ENCODE measurements around the gene MYO5A.

The MYO5A gene

DNA sequence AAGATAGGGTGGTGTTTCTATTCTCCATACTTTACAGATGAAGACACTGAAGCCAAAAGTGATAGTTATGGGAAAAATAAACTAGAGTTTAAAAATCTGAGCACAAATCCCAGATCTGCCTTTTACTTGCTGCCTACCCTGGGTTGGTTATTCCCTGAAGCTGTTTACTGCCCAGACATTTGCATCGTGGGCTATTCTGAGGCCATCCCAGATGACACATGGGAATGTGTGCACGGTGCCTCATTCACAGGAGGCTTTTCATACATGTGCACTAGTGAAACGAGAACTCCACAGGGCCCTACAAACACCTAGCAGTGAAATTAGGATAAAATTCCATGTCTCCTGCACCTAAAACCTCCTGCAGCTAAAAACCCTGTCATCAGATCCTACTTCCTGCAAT lies 250.5 kb downstream of the MYO5A start:
- Histone ChIP-seq H3K4ac (ENCODE audit: low read depth in 1 of 2, low read length in 2 of 2) (no peak overlapping the region), H4K8ac (ENCODE audit: low read length) (no peak overlapping the region), H2BK120ac (ENCODE audit: low read depth, low read length) (no peak overlapping the region), H2BK5ac (ENCODE audit: low read depth, low read length, poor library complexity, severe bottlenecking) (no peak overlapping the region), H3K36me3 (ENCODE audit: control insufficient read depth in 1 of 2, insufficient read depth in 2 of 2, low read depth in 1 of 2, low read length in 2 of 2) (no peaks in the 10 kb centered on the region), H3K4me2 (ENCODE audit: low read length, poor library complexity, severe bottlenecking) (no peak overlapping the region), H3K23ac (ENCODE audit: low read length in 2 of 2) (no peak overlapping the region), H3K79me1 (replicated peaks; ENCODE audit: low read length, poor library complexity, severe bottlenecking) (no peaks in the 10 kb centered on the region), H3K27ac (ENCODE audit: low read length, poor library complexity, severe bottlenecking) (no peak overlapping the region), H4K91ac (ENCODE audit: low read length) (no peak overlapping the region), H3K9ac (ENCODE audit: low read length) (no peak overlapping the region), H3K27me3 (ENCODE audit: control insufficient read depth in 1 of 2, insufficient read depth in 1 of 2, low read length in 2 of 2) (peaks cover 0 to 6% of the 10 kb centered on the region in 2 experiments), H3K4me3 (ENCODE audit: insufficient read depth in 1 of 2, low read depth in 1 of 2, low read length in 2 of 2) (no peak overlapping the region), H3K9me3 (ENCODE audit: control insufficient read depth, low read length) (no peaks in the 10 kb centered on the region), H2BK15ac (ENCODE audit: low read depth, poor library complexity, severe bottlenecking) (no peak overlapping the region), H2AFZ (ENCODE audit: low read depth, low read length) (no peak overlapping the region), H3K4me1 (ENCODE audit: control insufficient read depth, insufficient read depth, low read depth, low read length) (no peaks in the 10 kb centered on the region), H3K18ac (ENCODE audit: low read depth in 1 of 2, low read length in 2 of 2) (no peak overlapping the region), H2AK5ac (ENCODE audit: low read length, severe bottlenecking) (no peak overlapping the region), H3K14ac (ENCODE audit: low read length in 2 of 2) (no peak overlapping the region), H2BK12ac (ENCODE audit: low read length in 2 of 2) (no peak overlapping the region)
- DNase-seq: no peak
- 82% methylated on average over 3 of the region's 3 CpGs for WGBS

DNA sequence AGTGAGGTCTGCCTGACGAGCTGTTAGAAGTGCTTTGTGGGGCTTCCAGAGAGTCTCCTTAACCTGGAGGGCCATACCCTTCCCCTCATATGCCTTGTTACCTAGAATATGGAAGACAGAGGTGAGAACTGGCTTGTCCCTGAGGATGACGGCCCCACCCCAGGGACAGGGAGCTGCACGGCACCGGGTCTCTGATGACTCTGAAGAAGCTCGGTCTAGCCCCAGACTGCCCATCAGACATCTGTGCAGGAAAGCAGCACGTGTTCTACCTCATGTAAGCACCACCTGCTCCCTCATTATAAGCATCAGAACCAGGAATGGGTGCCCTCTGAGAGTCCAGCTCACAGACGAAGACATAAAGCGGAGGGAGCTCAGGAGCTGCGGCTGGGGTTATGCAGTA lies 251.1 kb downstream of the MYO5A start:
- no peak overlapping the region for H2AK5ac ChIP-seq (ENCODE audit: low read length, severe bottlenecking)
- DNase-seq: no peak
- no peak overlapping the region for H3K9ac ChIP-seq (ENCODE audit: low read length)

DNA sequence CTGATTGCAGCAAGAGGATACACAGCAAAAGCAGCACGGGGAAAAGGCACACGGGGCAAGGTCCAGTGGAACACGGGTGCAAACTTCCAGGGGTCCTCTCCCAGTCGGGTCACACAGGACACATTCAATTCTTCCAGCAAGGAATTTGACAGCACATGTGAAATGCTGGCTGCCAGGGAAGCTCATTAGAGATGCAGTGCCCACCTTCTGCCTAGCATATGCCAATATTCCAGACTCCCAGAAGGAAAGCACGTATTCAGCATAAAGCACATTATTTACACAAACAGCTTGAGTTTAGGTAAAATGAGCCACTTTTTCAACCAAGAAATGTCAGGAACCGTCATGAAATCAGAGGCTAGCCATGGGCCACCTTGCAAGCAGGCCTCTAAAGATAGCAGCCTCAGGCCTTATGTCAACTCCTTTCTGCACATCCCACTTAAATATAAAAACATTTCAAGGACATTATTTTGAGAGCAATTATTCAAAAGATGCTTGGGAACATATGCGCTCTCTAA lies 252.4 kb downstream of the MYO5A start:
- no peaks in the 10 kb centered on the region for H3K4me1 ChIP-seq (ENCODE audit: control insufficient read depth, insufficient read depth, low read depth, low read length)
- no peak overlapping the region for H3K9ac ChIP-seq (ENCODE audit: low read length)
- H4K91ac ChIP-seq (ENCODE audit: low read length): no peak overlapping the region
- no peak overlapping the region for H3K4me3 ChIP-seq (ENCODE audit: insufficient read depth in 1 of 2, low read depth in 1 of 2, low read length in 2 of 2)
- H2AFZ ChIP-seq (ENCODE audit: low read depth, low read length): no peak overlapping the region
- H3K14ac ChIP-seq (ENCODE audit: low read length in 2 of 2): no peak overlapping the region
- no peak for DNase-seq
- H2BK15ac ChIP-seq (ENCODE audit: low read depth, poor library complexity, severe bottlenecking): no peak overlapping the region
- WGBS: 82% methylated on average over 6 of the region's 7 CpGs
- no peak overlapping the region for H2AK5ac ChIP-seq (ENCODE audit: low read length, severe bottlenecking)
- H2BK5ac ChIP-seq (ENCODE audit: low read depth, low read length, poor library complexity, severe bottlenecking): no peak overlapping the region
- no peaks in the 10 kb centered on the region for H3K9me3 ChIP-seq (ENCODE audit: control insufficient read depth, low read length)
- no peaks in the 10 kb centered on the region for H3K36me3 ChIP-seq (ENCODE audit: control insufficient read depth in 1 of 2, insufficient read depth in 2 of 2, low read depth in 1 of 2, low read length in 2 of 2)
- H3K79me1 ChIP-seq (replicated peaks; ENCODE audit: low read length, poor library complexity, severe bottlenecking): no peaks in the 10 kb centered on the region
- no peak overlapping the region for H3K27ac ChIP-seq (ENCODE audit: low read length, poor library complexity, severe bottlenecking)
- H3K4me2 ChIP-seq (ENCODE audit: low read length, poor library complexity, severe bottlenecking): no peak overlapping the region
- H3K23ac ChIP-seq (ENCODE audit: low read length in 2 of 2): no peak overlapping the region
- no peak overlapping the region for H2BK120ac ChIP-seq (ENCODE audit: low read depth, low read length)
- peaks cover 0 to 6% of the 10 kb centered on the region in 2 experiments for H3K27me3 ChIP-seq (ENCODE audit: control insufficient read depth in 1 of 2, insufficient read depth in 1 of 2, low read length in 2 of 2)
- no peak overlapping the region for H4K8ac ChIP-seq (ENCODE audit: low read length)
- H3K18ac ChIP-seq (ENCODE audit: low read depth in 1 of 2, low read length in 2 of 2): no peak overlapping the region
- no peak overlapping the region for H3K4ac ChIP-seq (ENCODE audit: low read depth in 1 of 2, low read length in 2 of 2)
- no peak overlapping the region for H2BK12ac ChIP-seq (ENCODE audit: low read length in 2 of 2)

More for the DNA sequence above, 251.1 kb downstream of the MYO5A start:
- Histone ChIP-seq H2BK12ac (ENCODE audit: low read length in 2 of 2) (no peak overlapping the region), H3K14ac (ENCODE audit: low read length in 2 of 2) (no peak overlapping the region), H3K79me1 (replicated peaks; ENCODE audit: low read length, poor library complexity, severe bottlenecking) (no peaks in the 10 kb centered on the region), H2AFZ (ENCODE audit: low read depth, low read length) (no peak overlapping the region), H3K36me3 (ENCODE audit: control insufficient read depth in 1 of 2, insufficient read depth in 2 of 2, low read depth in 1 of 2, low read length in 2 of 2) (no peaks in the 10 kb centered on the region), H2BK5ac (ENCODE audit: low read depth, low read length, poor library complexity, severe bottlenecking) (no peak overlapping the region), H3K4me2 (ENCODE audit: low read length, poor library complexity, severe bottlenecking) (no peak overlapping the region), H3K4me1 (ENCODE audit: control insufficient read depth, insufficient read depth, low read depth, low read length) (no peaks in the 10 kb centered on the region), H4K91ac (ENCODE audit: low read length) (no peak overlapping the region), H3K23ac (ENCODE audit: low read length in 2 of 2) (no peak overlapping the region), H3K4me3 (ENCODE audit: insufficient read depth in 1 of 2, low read depth in 1 of 2, low read length in 2 of 2) (no peak overlapping the region), H2BK15ac (ENCODE audit: low read depth, poor library complexity, severe bottlenecking) (no peak overlapping the region), H2BK120ac (ENCODE audit: low read depth, low read length) (no peak overlapping the region), H4K8ac (ENCODE audit: low read length) (no peak overlapping the region), H3K4ac (ENCODE audit: low read depth in 1 of 2, low read length in 2 of 2) (no peak overlapping the region), H3K18ac (ENCODE audit: low read depth in 1 of 2, low read length in 2 of 2) (no peak overlapping the region), H3K27ac (ENCODE audit: low read length, poor library complexity, severe bottlenecking) (no peak overlapping the region), H3K27me3 (ENCODE audit: control insufficient read depth in 1 of 2, insufficient read depth in 1 of 2, low read length in 2 of 2) (peaks cover 0 to 6% of the 10 kb centered on the region in 2 experiments), H3K9me3 (ENCODE audit: control insufficient read depth, low read length) (no peaks in the 10 kb centered on the region)
- WGBS: 97% methylated on average over 7 of the region's 9 CpGs

DNA sequence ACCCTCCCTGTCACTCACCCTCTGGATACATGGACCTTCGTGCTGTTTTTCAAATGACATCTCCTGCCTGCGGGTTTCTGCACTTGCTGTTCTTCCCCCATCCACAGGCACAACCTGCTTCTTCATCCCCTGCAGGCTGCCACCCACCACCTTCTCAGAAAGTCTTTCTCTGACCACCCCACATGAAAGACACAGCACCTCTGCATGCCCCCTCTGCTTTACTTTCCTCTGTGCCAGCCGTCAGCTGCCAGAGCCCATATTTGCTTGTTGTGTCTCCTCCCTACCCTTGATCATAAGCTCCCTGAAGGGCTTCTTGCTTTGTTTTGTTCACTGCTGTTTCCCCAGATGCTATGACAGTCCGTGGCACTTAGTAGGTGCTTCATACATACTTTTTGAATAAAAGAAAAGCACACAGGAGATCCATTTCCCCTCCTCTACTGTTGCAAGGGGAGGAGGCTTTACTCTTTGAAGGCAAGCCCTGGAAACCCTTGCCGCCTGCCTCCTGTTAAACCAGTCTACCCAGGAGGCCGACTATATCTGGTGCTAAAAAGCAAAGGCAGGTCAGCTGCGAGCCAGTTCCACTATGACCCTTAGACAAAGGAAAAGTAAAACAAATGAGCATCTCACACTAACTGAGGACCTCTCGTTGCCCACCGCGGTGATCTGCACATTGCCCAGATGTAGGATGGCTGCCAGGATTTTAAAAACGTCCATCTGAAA lies 265.0 kb downstream of the MYO5A start:
- no peak overlapping the region for H3K4ac ChIP-seq (ENCODE audit: low read depth in 1 of 2, low read length in 2 of 2)
- H2BK15ac ChIP-seq (ENCODE audit: low read depth, poor library complexity, severe bottlenecking): no peak overlapping the region
- DNase-seq: no peak
- H3K14ac ChIP-seq (ENCODE audit: low read length in 2 of 2): no peak overlapping the region
- no peak overlapping the region for H2AFZ ChIP-seq (ENCODE audit: low read depth, low read length)
- H3K9me3 ChIP-seq (ENCODE audit: control insufficient read depth, low read length): no peaks in the 10 kb centered on the region
- peaks cover 22% of the 10 kb centered on the region for H3K4me1 ChIP-seq (ENCODE audit: control insufficient read depth, insufficient read depth, low read depth, low read length)
- H3K4me2 ChIP-seq (ENCODE audit: low read length, poor library complexity, severe bottlenecking): no peak overlapping the region
- no peak overlapping the region for H2BK5ac ChIP-seq (ENCODE audit: low read depth, low read length, poor library complexity, severe bottlenecking)
- H2BK120ac ChIP-seq (ENCODE audit: low read depth, low read length): no peak overlapping the region
- H3K27me3 ChIP-seq (ENCODE audit: control insufficient read depth in 1 of 2, insufficient read depth in 1 of 2, low read length in 2 of 2): peaks cover 0 to 4% of the 10 kb centered on the region in 2 experiments
- no peak overlapping the region for H3K27ac ChIP-seq (ENCODE audit: low read length, poor library complexity, severe bottlenecking)
- H3K23ac ChIP-seq (ENCODE audit: low read length in 2 of 2): no peak overlapping the region
- no peaks in the 10 kb centered on the region for H3K79me1 ChIP-seq (replicated peaks; ENCODE audit: low read length, poor library complexity, severe bottlenecking)
- no peak overlapping the region for H3K4me3 ChIP-seq (ENCODE audit: insufficient read depth in 1 of 2, low read depth in 1 of 2, low read length in 2 of 2)
- H3K36me3 ChIP-seq (ENCODE audit: control insufficient read depth in 1 of 2, insufficient read depth in 2 of 2, low read depth in 1 of 2, low read length in 2 of 2): no peaks in the 10 kb centered on the region
- H3K9ac ChIP-seq (ENCODE audit: low read length): no peak overlapping the region
- no peak overlapping the region for H3K18ac ChIP-seq (ENCODE audit: low read depth in 1 of 2, low read length in 2 of 2)
- H4K8ac ChIP-seq (ENCODE audit: low read length): no peak overlapping the region
- 92% methylated on average over 11 of the region's 11 CpGs for WGBS
- H2BK12ac ChIP-seq (ENCODE audit: low read length in 2 of 2): no peak overlapping the region
- no peak overlapping the region for H2AK5ac ChIP-seq (ENCODE audit: low read length, severe bottlenecking)
- no peak overlapping the region for H4K91ac ChIP-seq (ENCODE audit: low read length)

All from mesenchymal stem cell (in vitro differentiated cells and primary cell).